ENCODE data around the gene PASK. TPM values are rescaled to one million over a fixed set of nuclear protein-coding genes. Genes with fewer than 3 reads are reported as not detected.

The PASK gene
- polyA plus RNA-seq, 1 donor: 16.7 TPM

DNA sequence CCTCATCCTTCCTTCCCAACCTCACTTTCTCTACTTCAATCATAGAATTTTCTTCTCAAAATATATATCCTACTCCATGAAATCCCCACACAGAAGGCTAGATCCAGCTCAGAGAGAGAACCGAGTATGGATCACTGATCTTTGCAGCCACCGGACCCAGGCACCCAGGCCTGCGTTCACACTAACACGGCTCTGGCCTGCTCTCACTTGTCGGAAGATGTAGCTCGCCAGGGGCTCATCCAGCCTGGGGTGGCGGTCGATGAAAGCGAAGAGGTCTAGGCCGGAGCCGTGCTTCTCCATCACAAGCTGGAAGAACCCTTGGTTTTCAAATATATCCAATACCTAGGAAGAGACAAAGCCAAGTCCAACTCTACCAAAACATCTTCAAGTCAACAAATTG is 34.4 kb downstream of the PASK start:
- WGBS (ENCODE audit: insufficient coverage, low lambda C conversion rate): 100% methylated on average over 1 of the region's 11 CpGs
- no peaks in the 10 kb centered on the region for H3K27me3 ChIP-seq (ENCODE audit: control insufficient read depth, insufficient read depth, low read length)

DNA sequence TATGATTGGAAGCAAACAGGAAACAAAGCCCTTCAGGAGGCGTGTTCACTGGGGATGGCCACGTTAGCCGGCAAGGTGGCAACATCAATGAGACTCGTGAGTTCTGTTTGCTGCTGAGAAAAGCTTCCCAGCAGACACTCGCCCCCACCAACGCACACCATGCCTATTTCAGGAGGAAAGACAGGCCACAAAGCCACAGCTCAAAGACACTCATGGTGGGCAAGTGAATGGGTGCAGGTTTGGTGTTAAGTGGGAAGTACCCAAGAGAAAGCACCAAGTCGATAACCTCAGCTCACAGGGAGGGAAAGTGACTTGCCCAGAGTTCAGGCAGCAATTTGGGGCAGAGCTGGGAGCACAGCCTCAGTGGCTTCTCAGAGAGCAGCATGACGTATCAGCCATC is 36.7 kb downstream of the PASK start:
- Histone ChIP-seq H3K9me3 (ENCODE audit: control insufficient read depth, low read depth, low read length) (no peaks in the 10 kb centered on the region), H3K4me1 (ENCODE audit: control insufficient read depth, insufficient read depth, low read length) (no peaks in the 10 kb centered on the region), H3K27me3 (ENCODE audit: control insufficient read depth, insufficient read depth, low read length) (no peaks in the 10 kb centered on the region), H3K36me3 (ENCODE audit: control insufficient read depth, insufficient read depth, low read length) (peaks cover 18% of the 10 kb centered on the region), H3K27ac (ENCODE audit: low read length) (no peak overlapping the region), H3K4me3 (ENCODE audit: low read length) (no peak overlapping the region)
- DNase-seq: no peak
- no CpG with 5 or more reads among the region's 8 CpGs for WGBS (ENCODE audit: insufficient coverage, low lambda C conversion rate)

More for the DNA sequence above, 34.4 kb downstream of the PASK start:
- no peaks in the 10 kb centered on the region for H3K9me3 ChIP-seq (ENCODE audit: control insufficient read depth, low read depth, low read length)
- no peak overlapping the region for H3K4me3 ChIP-seq (ENCODE audit: low read length)
- no peaks in the 10 kb centered on the region for H3K4me1 ChIP-seq (ENCODE audit: control insufficient read depth, insufficient read depth, low read length)
- peaks cover 18% of the 10 kb centered on the region for H3K36me3 ChIP-seq (ENCODE audit: control insufficient read depth, insufficient read depth, low read length)
- no peak for DNase-seq
- no peak overlapping the region for H3K27ac ChIP-seq (ENCODE audit: low read length)

DNA sequence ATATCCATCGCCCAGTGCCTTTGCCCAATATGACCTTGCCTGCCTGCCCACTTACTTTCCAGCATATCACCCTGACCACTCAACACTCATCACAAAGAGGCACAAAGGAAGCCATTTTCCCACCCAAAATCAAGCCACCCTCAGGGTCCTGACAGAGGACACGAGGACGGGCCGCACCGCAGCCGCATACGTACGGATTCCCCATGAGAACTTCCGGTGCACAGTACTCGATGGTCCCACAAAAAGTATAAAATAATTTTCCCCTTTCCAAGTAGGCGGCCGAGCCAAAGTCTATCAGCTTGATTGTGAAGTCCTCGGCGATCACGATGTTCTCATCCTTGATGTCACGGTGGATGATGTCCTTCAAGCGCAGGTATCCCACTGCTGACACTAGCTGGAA is 37.2 kb downstream of the PASK start:
- WGBS (ENCODE audit: insufficient coverage, low lambda C conversion rate): 100% methylated on average over 1 of the region's 17 CpGs
- H3K27me3 ChIP-seq (ENCODE audit: control insufficient read depth, insufficient read depth, low read length): no peaks in the 10 kb centered on the region

DNA sequence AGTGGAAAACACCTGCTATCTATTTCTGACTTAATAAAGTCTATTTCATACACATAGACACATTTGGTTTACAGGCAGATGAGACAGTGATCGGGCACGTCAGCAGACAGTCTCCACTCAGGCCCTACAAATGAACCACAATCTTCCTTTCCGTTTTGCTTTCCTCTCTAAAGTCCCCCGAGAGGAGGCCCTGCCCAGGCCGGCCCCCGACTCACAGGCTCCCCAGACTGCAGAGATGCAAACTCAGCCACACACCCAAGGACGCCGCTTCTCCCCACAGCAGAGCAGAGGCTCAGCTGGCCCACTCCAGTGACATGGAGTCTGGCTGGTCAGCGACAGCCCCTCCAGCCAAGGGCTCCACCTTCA is 37.8 kb downstream of the PASK start:
- no peaks in the 10 kb centered on the region for H3K4me1 ChIP-seq (ENCODE audit: control insufficient read depth, insufficient read depth, low read length)
- H3K27me3 ChIP-seq (ENCODE audit: control insufficient read depth, insufficient read depth, low read length): no peaks in the 10 kb centered on the region
- no CpG with 5 or more reads among the region's 9 CpGs for WGBS (ENCODE audit: insufficient coverage, low lambda C conversion rate)
- no peak overlapping the region for H3K27ac ChIP-seq (ENCODE audit: low read length)
- H3K4me3 ChIP-seq (ENCODE audit: low read length): no peak overlapping the region
- peaks cover 18% of the 10 kb centered on the region for H3K36me3 ChIP-seq (ENCODE audit: control insufficient read depth, insufficient read depth, low read length)
- DNase-seq: no peak
- no peaks in the 10 kb centered on the region for H3K9me3 ChIP-seq (ENCODE audit: control insufficient read depth, low read depth, low read length)

More for the DNA sequence above, 37.2 kb downstream of the PASK start:
- peaks cover 21% of the 10 kb centered on the region for H3K36me3 ChIP-seq (ENCODE audit: control insufficient read depth, insufficient read depth, low read length)
- H3K4me3 ChIP-seq (ENCODE audit: low read length): no peak overlapping the region
- DNase-seq: no peak
- H3K9me3 ChIP-seq (ENCODE audit: control insufficient read depth, low read depth, low read length): no peaks in the 10 kb centered on the region
- no peaks in the 10 kb centered on the region for H3K4me1 ChIP-seq (ENCODE audit: control insufficient read depth, insufficient read depth, low read length)
- H3K27ac ChIP-seq (ENCODE audit: low read length): no peak overlapping the region

DNA sequence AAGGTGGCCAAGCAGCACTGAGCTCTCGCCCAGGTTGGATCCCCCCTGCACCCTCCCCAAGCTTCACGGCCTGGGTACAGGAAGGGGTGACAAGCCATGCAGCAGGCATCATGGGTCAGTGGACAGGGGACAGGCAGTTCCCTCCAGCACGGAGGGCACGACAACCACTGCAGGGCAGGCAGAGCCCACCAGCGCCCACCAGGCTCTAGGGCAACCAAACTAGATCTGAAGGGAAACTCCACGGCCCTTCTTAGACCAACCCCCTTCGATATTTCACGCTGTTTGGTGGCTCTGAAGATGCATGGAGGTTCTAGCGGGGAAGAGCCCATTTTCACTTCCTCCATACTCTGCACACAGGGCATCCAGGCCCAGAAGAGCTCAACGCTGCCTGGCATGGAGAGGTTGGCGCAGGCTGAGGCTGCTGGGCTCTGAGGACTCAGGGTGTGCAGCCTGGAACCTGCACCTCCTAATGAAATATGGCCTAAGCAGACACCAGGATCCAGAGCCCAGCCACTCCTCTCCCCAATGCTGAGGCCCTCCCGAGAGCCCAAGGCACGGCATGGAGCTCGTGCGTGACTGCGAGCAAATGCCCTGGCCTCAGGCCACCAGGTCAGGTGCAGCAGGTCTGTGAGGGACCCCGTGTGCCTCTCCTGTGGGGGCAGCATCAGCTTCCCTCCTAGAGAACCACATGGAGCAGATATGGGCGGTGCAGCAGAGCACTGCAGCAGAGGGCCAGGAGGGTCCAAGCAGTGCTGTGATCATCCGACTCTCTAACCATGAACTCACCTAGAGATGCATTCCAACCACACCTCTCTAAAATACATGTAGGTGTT is 38.4 kb downstream of the PASK start:
- Histone ChIP-seq H3K27ac (ENCODE audit: low read length) (no peak overlapping the region), H3K4me3 (ENCODE audit: low read length) (no peak overlapping the region), H3K4me1 (ENCODE audit: control insufficient read depth, insufficient read depth, low read length) (no peaks in the 10 kb centered on the region), H3K9me3 (ENCODE audit: control insufficient read depth, low read depth, low read length) (no peaks in the 10 kb centered on the region), H3K36me3 (ENCODE audit: control insufficient read depth, insufficient read depth, low read length) (peaks cover 16% of the 10 kb centered on the region), H3K27me3 (ENCODE audit: control insufficient read depth, insufficient read depth, low read length) (no peaks in the 10 kb centered on the region)
- WGBS (ENCODE audit: insufficient coverage, low lambda C conversion rate): no CpG with 5 or more reads among the region's 19 CpGs
- DNase-seq: no peak

DNA sequence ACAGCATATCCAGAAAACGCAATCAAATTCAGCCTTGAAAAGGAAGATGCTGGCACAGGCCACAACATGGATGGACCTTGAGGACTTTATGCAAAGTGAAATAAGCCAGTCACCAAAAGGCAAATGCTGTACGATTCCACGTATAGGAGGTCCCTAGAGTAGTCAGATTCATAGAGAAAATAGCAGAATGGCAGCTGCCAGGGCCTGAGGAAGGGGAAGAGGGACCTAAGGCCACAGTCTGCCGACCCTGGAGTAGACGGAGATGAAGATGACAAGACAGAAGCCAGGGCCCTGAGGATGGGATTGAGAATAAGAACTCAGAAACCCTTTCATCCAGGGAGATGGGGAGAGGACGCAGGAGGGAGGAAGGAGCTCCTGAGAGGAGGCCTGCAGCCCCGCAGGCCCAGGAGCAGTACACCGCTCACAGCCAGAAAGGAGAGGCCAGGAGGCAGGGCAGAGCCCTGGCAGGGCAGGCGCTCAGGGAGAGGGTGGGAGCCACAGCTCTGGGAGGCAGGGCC is 39.1 kb downstream of the PASK start:
- no peak for DNase-seq
- H3K4me1 ChIP-seq (ENCODE audit: control insufficient read depth, insufficient read depth, low read length): no peaks in the 10 kb centered on the region
- no peak overlapping the region for H3K27ac ChIP-seq (ENCODE audit: low read length)
- H3K27me3 ChIP-seq (ENCODE audit: control insufficient read depth, insufficient read depth, low read length): no peaks in the 10 kb centered on the region
- H3K4me3 ChIP-seq (ENCODE audit: low read length): no peak overlapping the region
- 67% methylated on average over 3 of the region's 9 CpGs for WGBS (ENCODE audit: insufficient coverage, low lambda C conversion rate)
- peaks cover 14% of the 10 kb centered on the region for H3K36me3 ChIP-seq (ENCODE audit: control insufficient read depth, insufficient read depth, low read length)
- H3K9me3 ChIP-seq (ENCODE audit: control insufficient read depth, low read depth, low read length): no peaks in the 10 kb centered on the region

DNA sequence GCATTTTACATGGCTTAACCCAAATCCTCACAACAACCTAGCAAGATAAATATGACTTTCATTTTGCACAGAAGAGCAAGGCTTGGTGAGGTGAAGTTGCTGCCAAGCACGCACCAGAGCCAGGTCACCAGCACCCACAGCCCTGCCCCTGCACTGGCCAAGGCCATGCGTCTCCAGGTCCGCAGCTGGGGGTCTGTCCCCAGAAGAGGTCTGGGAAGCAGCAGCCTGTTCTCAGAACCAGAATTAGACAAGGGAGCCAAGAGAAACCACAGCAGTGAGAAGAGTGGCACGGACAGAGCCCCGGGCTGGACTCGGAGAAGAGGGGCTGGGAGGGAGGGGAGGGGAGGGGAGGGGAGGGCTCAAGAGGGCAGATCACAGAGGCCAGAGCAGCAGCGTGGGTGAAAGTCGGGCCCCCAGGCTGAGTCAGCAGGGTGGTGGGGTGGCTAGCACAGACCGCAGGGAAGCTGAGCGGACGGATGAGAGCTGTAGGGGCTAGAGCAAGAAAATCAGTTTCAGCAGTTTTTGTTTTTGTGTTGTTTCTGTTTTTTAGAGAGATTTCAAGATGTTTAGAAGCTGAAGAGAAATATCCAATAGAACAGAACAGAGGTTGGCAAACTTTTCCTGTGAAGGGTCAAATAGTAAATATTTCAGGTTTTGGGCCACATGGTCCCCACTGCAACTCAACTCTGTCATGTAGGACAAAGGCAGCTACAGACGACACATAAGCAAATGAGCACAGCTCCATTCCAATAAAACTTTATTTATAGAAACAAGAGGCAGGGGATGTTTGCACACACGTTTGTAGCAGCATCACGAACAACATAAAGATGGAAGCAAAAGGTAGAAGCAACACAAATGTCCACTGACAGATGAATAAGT is 39.8 kb downstream of the PASK start:
- H3K36me3 ChIP-seq (ENCODE audit: control insufficient read depth, insufficient read depth, low read length): peaks cover 7% of the 10 kb centered on the region
- H3K27me3 ChIP-seq (ENCODE audit: control insufficient read depth, insufficient read depth, low read length): no peaks in the 10 kb centered on the region
- H3K4me3 ChIP-seq (ENCODE audit: low read length): no peak overlapping the region
- no peak for DNase-seq
- H3K4me1 ChIP-seq (ENCODE audit: control insufficient read depth, insufficient read depth, low read length): no peaks in the 10 kb centered on the region
- H3K9me3 ChIP-seq (ENCODE audit: control insufficient read depth, low read depth, low read length): no peaks in the 10 kb centered on the region
- no peak overlapping the region for H3K27ac ChIP-seq (ENCODE audit: low read length)
- no CpG with 5 or more reads among the region's 14 CpGs for WGBS (ENCODE audit: insufficient coverage, low lambda C conversion rate)

DNA sequence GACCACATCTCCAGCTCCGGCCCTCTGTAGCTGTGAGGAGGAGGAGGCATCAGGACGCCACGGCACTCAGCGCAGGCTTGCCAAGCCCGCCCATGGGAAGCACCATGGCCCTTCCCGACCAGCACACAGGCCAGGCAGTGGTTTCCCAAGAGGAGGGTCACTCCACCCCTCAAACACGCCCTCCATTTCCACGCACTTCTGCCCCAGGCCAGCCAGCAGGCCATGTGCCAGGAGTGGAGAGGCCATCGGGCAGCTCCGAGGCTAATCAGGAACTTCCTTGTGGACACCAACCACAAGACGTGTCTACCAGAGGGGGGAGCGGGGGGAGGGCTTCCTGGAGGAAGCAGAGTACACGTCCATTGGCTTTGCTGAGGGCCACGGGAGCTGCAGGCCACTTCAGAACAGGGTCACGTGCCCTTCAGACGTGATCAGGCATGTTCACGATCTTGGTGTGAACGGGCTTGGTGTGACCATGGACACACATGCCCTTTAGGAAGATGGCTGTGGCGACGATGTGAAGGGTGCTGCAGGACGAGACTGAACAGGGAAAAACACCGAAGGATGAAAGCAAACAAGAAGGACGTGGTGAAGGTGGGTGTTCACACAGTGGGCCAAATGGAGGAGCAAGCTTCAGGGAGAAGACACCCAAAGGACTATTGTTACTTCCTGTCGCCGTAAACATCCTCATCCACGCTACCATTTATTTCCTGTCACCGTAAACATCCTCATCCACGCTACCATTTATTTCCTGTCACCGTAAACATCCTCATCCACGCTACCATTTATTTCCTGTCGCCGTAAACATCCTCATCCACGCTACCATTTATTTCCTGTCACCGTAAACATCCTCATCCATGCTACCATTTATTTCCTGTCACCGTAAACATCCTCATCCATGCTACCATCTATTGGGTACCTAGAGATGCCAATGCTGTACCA is 40.7 kb downstream of the PASK start:
- no peak for DNase-seq
- WGBS (ENCODE audit: insufficient coverage, low lambda C conversion rate): 92% methylated on average over 7 of the region's 35 CpGs
- no peak overlapping the region for H3K27ac ChIP-seq (ENCODE audit: low read length)
- no peaks in the 10 kb centered on the region for H3K27me3 ChIP-seq (ENCODE audit: control insufficient read depth, insufficient read depth, low read length)
- no peaks in the 10 kb centered on the region for H3K4me1 ChIP-seq (ENCODE audit: control insufficient read depth, insufficient read depth, low read length)
- no peaks in the 10 kb centered on the region for H3K9me3 ChIP-seq (ENCODE audit: control insufficient read depth, low read depth, low read length)
- no peak overlapping the region for H3K4me3 ChIP-seq (ENCODE audit: low read length)
- peaks cover 7% of the 10 kb centered on the region for H3K36me3 ChIP-seq (ENCODE audit: control insufficient read depth, insufficient read depth, low read length)

DNA sequence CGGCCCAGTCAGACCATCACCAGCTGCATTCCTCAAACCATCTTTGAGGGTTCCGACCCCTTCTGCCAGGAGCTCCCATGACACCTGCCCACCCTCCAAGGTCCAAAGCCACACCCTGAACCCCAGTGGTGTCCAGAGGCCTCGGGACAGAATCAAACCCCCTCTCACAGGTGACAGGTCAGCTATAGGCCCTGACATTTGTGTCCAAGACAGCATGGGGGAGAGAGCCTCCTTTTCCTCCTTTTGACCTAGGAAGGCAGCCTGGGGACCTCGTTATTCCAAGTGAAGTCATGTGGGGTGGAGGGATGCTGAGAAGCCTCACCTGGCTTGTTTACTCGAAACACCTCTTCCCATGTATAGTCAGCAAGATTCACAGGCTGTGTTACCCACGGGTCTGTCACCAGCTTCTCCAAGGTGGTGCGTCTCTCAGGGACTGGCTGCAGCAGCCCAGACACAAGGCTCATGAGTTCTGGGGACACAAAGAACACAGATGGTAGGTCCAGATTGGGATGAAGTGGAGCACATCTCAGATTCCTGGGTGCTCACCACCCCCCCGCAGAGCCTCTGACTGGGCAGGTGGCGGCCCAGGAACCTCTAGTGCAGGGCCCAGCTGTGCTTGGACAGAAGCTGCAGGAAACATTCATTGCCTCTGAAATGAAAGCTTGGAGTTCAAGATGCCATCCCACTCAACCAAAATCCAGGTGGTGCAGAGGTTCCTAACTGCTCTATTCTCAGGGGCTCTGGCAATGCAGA is 42.1 kb downstream of the PASK start:
- Histone ChIP-seq H3K27ac (ENCODE audit: low read length) (no peak overlapping the region), H3K27me3 (ENCODE audit: control insufficient read depth, insufficient read depth, low read length) (no peaks in the 10 kb centered on the region), H3K36me3 (ENCODE audit: control insufficient read depth, insufficient read depth, low read length) (peaks cover 7% of the 10 kb centered on the region), H3K9me3 (ENCODE audit: control insufficient read depth, low read depth, low read length) (no peaks in the 10 kb centered on the region), H3K4me3 (ENCODE audit: low read length) (no peak overlapping the region), H3K4me1 (ENCODE audit: control insufficient read depth, insufficient read depth, low read length) (no peaks in the 10 kb centered on the region)
- WGBS (ENCODE audit: insufficient coverage, low lambda C conversion rate): no CpG with 5 or more reads among the region's 9 CpGs
- DNase-seq: no peak
